ENCODE data around the gene RFTN1.

DNA sequence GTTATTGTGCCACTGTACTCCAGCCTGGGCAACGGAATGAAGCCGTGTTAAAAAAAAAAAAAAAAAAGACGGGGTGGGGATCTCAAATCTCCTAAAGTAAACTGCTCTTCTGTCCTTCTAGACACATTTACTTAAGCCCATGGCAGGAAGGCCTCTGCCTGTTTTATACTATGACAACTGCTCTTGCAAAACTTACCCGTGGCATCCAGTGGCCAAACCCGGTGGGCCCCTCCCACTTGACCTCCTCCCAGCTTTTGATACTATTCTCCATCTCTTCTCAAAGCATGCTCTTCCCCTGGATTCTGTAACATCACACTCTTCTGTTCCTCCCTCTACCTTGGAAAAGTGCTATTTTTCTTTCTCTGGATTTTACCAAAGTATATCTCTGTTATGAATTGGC, 112.2 kb downstream of the RFTN1 start:
- TF ChIP-seq, protein P1, sequence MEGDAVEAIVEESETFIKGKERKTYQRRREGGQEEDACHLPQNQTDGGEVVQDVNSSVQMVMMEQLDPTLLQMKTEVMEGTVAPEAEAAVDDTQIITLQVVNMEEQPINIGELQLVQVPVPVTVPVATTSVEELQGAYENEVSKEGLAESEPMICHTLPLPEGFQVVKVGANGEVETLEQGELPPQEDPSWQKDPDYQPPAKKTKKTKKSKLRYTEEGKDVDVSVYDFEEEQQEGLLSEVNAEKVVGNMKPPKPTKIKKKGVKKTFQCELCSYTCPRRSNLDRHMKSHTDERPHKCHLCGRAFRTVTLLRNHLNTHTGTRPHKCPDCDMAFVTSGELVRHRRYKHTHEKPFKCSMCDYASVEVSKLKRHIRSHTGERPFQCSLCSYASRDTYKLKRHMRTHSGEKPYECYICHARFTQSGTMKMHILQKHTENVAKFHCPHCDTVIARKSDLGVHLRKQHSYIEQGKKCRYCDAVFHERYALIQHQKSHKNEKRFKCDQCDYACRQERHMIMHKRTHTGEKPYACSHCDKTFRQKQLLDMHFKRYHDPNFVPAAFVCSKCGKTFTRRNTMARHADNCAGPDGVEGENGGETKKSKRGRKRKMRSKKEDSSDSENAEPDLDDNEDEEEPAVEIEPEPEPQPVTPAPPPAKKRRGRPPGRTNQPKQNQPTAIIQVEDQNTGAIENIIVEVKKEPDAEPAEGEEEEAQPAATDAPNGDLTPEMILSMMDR (conservative IDR thresholded peaks at IDR 0.05; ENCODE audit: low read length) = no peak
- no peak for TF ChIP-seq EZH2phosphoT487 (IDR thresholded peaks at IDR 0.05; ENCODE audit: borderline replicate concordance)

All from Loucy (cell line).